HEK293T (cell line): ENCODE measurements around the gene PLCB1.

Source experiments
- CTCF ChIA-PET: fragments of 350-600 bp; formaldehyde crosslinking; extraction: SDS; loops from one replicate; lab custom pipeline; 2021; ENCODE audit warnings: antibody characterized with exemption, inconsistent platforms; lab: Yijun Ruan, JAX
- POLR2A ChIA-PET: fragments of 350-600 bp; formaldehyde crosslinking; extraction: SDS; loops from one replicate; lab custom pipeline; 2020; ENCODE audit warnings: antibody characterized with exemption, inconsistent platforms; lab: Yijun Ruan, JAX
- DNase-seq: peaks from one replicate; pipeline ENCODE4 v3.0.0; 2012; ENCODE audit warnings: mixed read lengths; ENCODE audit errors: extremely low spot score
- ARNT ChIP-seq: fragments of 450-650 bp; IDR thresholded peaks from 2 replicates; pipeline ENCODE4 v1.6.1; 2017; ENCODE audit warnings: mild to moderate bottlenecking
- BHLHE40 ChIP-seq: fragments of 450-650 bp; IDR thresholded peaks from 2 replicates; pipeline ENCODE4 v1.6.1; 2016; ENCODE audit warnings: mild to moderate bottlenecking, moderate library complexity, borderline replicate concordance
- CTBP1 ChIP-seq: fragments of 450-650 bp; IDR thresholded peaks from 2 replicates; pipeline ENCODE4 v1.6.1; 2016; ENCODE audit warnings: borderline replicate concordance
- ELF4 ChIP-seq: fragments of 450-650 bp; IDR thresholded peaks from 2 replicates; pipeline ENCODE4 v1.6.1; 2017; ENCODE audit warnings: antibody characterized with exemption
- FOXA1 ChIP-seq: fragments of 450-650 bp; IDR thresholded peaks from 2 replicates; pipeline ENCODE4 v1.6.1; 2016; ENCODE audit warnings: mild to moderate bottlenecking
- FOXK2 ChIP-seq: fragments of 450-650 bp; IDR thresholded peaks from 2 replicates; pipeline ENCODE4 v1.6.1; 2016; ENCODE audit warnings: mild to moderate bottlenecking
- FOXM1 ChIP-seq: fragments of 450-650 bp; IDR thresholded peaks from 2 replicates; pipeline ENCODE4 v1.6.1; 2017; ENCODE audit warnings: mild to moderate bottlenecking, borderline replicate concordance
- HDGF ChIP-seq: fragments of 450-650 bp; IDR thresholded peaks from 2 replicates; pipeline ENCODE4 v1.6.1; 2017; ENCODE audit warnings: antibody characterized with exemption, borderline replicate concordance
- L3MBTL2 ChIP-seq: fragments of 450-650 bp; conservative IDR thresholded peaks from 2 replicates; pipeline ENCODE4 v1.6.1; 2016; ENCODE audit warnings: mild to moderate bottlenecking
- LEF1 ChIP-seq: fragments of 450-650 bp; IDR thresholded peaks from 2 replicates; pipeline ENCODE4 v1.6.1; 2017; ENCODE audit warnings: mild to moderate bottlenecking, borderline replicate concordance
- NFRKB ChIP-seq: fragments of 450-650 bp; IDR thresholded peaks from 2 replicates; pipeline ENCODE4 v1.6.1; 2016; ENCODE audit warnings: mild to moderate bottlenecking, moderate library complexity
- SP1 ChIP-seq: fragments of 450-650 bp; IDR thresholded peaks from 2 replicates; pipeline ENCODE4 v1.6.1; 2017
- SUZ12 ChIP-seq: fragments of 450-650 bp; IDR thresholded peaks from 2 replicates; pipeline ENCODE4 v1.6.1; 2016; ENCODE audit warnings: mild to moderate bottlenecking
- TARDBP ChIP-seq: fragments of 450-650 bp; IDR thresholded peaks from 2 replicates; pipeline ENCODE4 v1.6.1; 2016
- ZNF384 ChIP-seq: fragments of 450-650 bp; IDR thresholded peaks from 2 replicates; pipeline ENCODE4 v1.6.1; 2016
- TF ChIP-seq, protein P1 (sequence below): fragments of 450-650 bp; IDR thresholded peaks from 2 replicates; pipeline ENCODE4 v1.6.1; 2016

The PLCB1 gene

DNA sequence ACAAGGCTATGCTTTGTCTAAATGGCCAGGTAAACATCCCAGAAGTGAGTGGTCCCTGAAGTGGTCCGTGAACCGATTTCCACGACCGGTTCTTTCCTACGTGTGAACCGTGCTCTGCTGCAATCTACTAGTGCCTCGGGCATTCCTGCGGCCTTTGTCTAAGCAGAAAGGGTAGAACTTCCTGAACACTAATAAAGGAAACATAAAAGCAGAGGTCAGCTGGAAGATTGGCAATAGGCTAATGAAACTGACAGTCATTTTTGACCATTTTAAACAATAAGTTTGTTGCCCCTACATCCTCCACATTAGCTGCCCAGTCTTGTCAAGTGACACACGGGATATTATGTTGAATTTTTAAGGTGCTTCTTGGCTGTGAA, 410.0 kb downstream of the PLCB1 start:
- TF ChIP-seq TARDBP, result no peak
- no peak for TF ChIP-seq FOXA1
- no peak for TF ChIP-seq ARNT
- TF ChIP-seq, protein P1, sequence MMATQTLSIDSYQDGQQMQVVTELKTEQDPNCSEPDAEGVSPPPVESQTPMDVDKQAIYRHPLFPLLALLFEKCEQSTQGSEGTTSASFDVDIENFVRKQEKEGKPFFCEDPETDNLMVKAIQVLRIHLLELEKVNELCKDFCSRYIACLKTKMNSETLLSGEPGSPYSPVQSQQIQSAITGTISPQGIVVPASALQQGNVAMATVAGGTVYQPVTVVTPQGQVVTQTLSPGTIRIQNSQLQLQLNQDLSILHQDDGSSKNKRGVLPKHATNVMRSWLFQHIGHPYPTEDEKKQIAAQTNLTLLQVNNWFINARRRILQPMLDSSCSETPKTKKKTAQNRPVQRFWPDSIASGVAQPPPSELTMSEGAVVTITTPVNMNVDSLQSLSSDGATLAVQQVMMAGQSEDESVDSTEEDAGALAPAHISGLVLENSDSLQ, result no peak
- no peak for TF ChIP-seq SUZ12
- DNase-seq, result no peak
- POLR2A ChIA-PET, result no interaction called here
- CTCF ChIA-PET, result no interaction called here

DNA sequence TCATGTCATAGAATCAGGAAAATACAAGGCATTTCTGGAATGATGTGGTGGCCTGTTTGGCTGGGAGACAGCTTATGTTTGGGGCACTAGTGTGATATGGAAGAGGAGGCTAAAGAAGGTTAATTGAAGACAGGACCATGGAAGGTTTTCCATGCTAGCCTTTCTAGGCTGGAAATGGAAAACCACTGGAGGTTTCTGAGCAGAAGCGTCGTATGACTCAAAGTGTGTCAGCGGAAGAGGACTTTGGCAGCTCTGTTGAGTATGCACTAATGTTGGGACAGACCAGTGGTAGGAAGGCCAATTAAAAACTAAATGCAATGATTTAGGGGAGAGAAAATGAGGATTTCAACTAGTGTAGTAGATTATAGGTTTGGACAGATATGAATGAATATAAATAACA, 413.1 kb downstream of the PLCB1 start:
- TF ChIP-seq FOXM1 (no peak), BHLHE40 (no peak), SP1 (no peak), NFRKB (no peak), ELF4 (no peak), FOXA1 (no peak), SUZ12 (no peak), CTBP1 (no peak), ARNT (no peak)
- TF ChIP-seq, protein P1, result no peak
- DNase-seq, result no peak
- CTCF ChIA-PET, result no interaction called here
- POLR2A ChIA-PET, result no interaction called here

DNA sequence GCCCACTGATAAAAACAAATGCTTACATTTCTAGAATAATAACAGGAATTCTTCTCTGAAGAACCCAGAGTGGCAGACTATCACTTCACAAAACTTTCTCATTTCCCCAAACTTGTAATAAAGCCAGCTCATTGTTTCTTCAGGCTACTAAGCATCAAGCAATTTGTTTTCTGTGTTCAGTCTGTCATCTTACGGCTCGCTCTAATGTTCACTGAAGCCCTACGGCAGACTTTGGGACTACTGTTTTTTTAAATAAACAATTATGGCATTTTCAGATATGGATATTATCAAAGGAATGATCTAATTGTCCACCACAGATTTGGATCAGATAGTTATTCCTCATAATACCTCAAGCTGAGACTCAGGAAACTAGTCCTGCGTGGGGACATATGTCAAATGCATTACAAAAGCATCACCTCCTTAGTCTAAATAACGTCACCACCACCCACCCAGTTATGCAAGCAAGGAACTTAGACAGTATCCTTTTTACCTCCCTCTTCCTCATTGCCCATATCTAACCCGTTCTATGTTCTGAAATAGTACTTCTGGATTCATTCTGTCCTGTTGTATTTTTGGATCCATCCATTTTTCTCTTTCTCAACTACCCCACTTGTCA, 415.1 kb downstream of the PLCB1 start:
- TF ChIP-seq ARNT (no peak), BHLHE40 (no peak), FOXA1 (no peak), SUZ12 (no peak)
- ChIA-PET POLR2A (no interaction called here), CTCF (no interaction called here)
- no peak for DNase-seq

DNA sequence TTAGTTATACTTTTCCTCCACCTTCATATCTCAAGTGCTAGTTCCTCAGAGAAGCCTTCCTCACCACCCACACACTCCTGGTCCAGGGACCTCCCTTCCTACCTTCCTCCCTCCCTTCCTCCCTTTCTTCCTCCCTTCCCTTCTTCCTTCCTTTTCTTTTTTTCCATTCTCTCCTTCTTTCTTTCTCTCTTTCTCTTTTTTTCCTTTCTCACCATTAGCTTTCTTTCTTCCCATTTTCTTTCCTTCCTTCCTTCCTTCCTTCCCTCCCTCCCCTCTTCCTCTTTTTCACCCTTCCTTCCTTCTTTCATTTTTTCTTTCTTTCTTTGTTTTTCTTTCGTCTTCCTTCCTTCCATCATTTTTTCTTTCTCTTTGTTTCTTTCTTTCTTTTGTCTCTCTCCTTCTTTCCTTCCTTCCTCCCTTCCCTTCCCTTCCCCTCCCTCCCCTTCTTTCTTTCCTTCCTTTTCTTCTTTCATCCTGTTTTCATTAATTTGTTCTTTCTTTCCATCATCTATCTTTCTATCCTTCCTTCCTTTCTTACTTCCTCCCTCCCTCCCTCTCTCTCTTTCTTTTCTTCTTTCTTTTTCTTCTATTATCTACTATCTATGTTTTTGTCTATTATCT, 416.0 kb downstream of the PLCB1 start:
- DNase-seq, result no peak
- ChIA-PET CTCF (no interaction called here), POLR2A (no interaction called here)
- TF ChIP-seq SUZ12 (no peak), CTBP1 (no peak), ZNF384 (no peak), HDGF (no peak), LEF1 (no peak), SP1 (no peak), FOXM1 (no peak), FOXK2 (no peak), NFRKB (no peak), ARNT (no peak), BHLHE40 (no peak), FOXA1 (no peak), ELF4 (no peak)
- TF ChIP-seq, protein P1, result no peak

DNA sequence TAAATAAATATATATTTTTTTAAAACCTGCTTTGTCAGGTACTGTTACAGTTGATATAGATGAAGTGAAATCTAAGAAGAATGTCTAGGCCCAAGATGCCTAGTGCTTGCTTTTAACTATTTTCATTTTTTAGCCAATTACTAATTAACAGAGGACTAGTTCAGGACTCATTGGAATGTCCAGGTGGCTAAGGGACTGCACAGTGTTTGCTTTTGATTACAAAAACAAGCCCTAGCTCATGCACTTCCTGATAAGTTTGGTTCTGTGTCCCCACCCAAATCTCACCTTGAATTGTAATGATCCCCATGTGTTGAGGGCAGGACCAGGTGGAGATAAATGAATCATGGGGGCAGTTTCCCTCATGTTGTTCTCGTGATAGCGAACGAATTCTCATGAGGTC, 417.1 kb downstream of the PLCB1 start:
- ChIA-PET CTCF (interaction anchor here (0.7 kb wide), 1 partner anchor 14 kb away, joined by 3 read pairs; no protein-coding TSS in a partner anchor), POLR2A (no interaction called here)
- no peak for DNase-seq
- TF ChIP-seq LEF1, result no peak
- no peak for TF ChIP-seq L3MBTL2
- TF ChIP-seq HDGF, result no peak
- TF ChIP-seq, protein P1, result no peak
- TF ChIP-seq CTBP1, result no peak
- no peak for TF ChIP-seq BHLHE40
- TF ChIP-seq ZNF384, result no peak
- TF ChIP-seq FOXM1, result no peak
- TF ChIP-seq SUZ12, result no peak
- TF ChIP-seq ARNT, result no peak
- no peak for TF ChIP-seq FOXA1
- no peak for TF ChIP-seq NFRKB
- TF ChIP-seq TARDBP, result no peak
- no peak for TF ChIP-seq SP1
- TF ChIP-seq ELF4, result no peak
- TF ChIP-seq FOXK2, result no peak

DNA sequence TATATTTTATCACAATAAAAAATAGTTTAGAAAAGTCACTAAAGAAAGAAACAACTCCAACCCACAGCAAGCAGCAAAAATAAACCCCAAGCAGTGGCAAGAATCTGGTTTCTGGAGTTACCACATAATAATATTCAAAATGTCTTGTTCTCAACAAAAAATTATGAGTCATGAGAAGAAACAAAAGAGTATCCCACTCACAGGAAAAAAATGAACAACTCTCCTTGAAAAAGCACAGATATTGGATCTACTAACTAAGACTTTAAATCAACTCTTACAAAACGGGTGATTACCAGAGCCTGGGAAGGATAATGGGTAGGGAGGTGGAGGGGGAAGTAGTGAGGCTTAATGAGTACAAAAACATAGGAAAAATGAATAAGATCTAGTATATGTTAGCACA, 425.6 kb downstream of the PLCB1 start:
- CTCF ChIA-PET, result no interaction called here
- POLR2A ChIA-PET, result no interaction called here
- TF ChIP-seq NFRKB (no peak), HDGF (no peak), FOXA1 (no peak), SP1 (no peak), LEF1 (no peak), CTBP1 (no peak), FOXM1 (no peak), L3MBTL2 (no peak)
- TF ChIP-seq, protein P1, result no peak
- no peak for DNase-seq
